Measurements from ENCODE around the gene PFDN2. TPM values are rescaled to one million over a fixed set of nuclear protein-coding genes. Genes with fewer than 3 reads are reported as not detected.

PFDN2 gene, protein sequence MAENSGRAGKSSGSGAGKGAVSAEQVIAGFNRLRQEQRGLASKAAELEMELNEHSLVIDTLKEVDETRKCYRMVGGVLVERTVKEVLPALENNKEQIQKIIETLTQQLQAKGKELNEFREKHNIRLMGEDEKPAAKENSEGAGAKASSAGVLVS
- total RNA-seq (2014; rRNA removed; shearing (Covaris generic)) = 186 and 200 TPM in 2 replicates
- polyA plus RNA-seq (2014; cell fraction: nucleus; rRNA removed) = 95.4 and 177 TPM in 2 replicates

DNA sequence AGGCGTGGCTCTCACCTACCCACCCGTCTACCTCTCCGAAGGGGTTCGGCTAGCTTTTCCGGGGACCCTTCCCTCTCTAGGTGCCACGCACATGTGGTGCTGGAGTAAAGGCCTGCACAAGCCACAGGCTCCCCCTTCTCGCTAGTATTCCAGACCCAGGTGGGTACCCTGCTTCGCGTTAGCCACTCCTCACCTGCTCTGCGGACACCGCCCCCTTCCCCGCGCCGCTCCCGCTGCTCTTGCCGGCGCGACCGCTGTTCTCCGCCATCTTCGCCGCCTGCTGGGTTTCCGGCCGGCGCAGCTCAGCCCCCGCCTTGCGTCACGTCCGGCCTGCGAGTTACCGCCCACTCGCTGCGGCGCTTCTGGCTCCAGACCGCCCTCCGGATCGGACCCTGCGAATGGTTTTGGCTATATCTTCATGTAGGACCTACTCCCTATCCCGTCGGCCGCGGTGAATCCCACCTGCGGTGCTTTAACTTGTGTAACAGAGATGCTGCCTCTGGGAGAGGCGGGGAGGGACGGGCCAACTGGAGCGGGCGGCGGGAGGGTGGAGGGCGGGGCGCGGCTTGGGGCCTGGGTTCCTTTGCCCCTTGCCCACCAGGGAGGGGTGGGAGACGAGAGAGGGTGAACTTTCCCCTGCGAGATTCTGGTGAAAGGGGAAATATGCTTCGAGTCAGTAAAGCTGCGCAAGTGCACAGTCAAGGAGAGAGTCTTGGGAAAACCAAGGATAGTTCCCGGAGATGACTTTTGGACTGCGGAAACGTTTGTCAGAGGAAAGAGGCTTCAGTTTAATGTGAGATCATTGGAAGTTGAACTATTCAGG, at the start of gene PFDN2, which contains the start of gene NIT1:
Gene PFDN2 (minus strand): TSS at position 279 of the 823 bp plus-strand sequence. CDS start 11 bp downstream, at position 268.
Gene NIT1 (plus strand): TSS at position 347 of the 823 bp plus-strand sequence. CDS start 72 bp downstream, at position 419.
- peak; percentile 83 for DNase-seq (ENCODE audit: extremely low read depth, low read depth)

DNA sequence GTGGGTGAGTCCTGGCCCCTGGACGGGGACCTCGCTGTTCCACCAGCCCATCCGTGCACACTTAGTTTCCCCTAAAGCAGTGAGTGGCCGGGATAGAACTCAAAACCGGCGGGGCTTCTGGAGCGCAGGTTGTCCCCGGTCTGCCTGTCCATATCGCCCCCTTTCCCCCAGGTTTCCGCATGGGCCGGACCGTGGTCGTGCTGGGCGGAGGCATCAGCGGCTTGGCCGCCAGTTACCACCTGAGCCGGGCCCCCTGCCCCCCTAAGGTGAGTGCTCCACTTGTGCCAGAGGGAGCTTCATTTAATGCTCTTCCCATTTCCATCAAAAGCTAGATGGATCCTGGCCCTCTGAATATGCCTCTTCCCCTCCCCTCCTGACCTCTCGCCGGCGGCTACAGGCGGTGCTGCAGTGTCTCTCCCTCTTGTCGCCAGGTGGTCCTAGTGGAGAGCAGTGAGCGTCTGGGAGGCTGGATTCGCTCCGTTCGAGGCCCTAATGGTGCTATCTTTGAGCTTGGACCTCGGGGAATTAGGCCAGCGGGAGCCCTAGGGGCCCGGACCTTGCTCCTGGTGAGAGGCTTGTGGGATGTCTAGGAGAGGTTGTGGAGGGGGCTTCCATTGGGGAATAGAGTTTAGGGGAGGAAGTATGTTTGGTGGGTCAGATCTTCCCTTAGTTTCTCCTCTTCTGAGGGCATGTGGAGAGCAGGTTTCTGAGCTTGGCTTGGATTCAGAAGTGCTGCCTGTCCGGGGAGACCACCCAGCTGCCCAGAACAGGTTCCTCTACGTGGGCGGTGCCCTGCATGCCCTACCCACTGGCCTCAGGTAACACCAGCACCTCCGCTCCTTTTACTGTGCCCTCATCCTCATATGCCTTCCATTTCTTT, 49.1 kb upstream of the PFDN2 start:
- no peak for DNase-seq (ENCODE audit: extremely low read depth, low read depth)

DNA sequence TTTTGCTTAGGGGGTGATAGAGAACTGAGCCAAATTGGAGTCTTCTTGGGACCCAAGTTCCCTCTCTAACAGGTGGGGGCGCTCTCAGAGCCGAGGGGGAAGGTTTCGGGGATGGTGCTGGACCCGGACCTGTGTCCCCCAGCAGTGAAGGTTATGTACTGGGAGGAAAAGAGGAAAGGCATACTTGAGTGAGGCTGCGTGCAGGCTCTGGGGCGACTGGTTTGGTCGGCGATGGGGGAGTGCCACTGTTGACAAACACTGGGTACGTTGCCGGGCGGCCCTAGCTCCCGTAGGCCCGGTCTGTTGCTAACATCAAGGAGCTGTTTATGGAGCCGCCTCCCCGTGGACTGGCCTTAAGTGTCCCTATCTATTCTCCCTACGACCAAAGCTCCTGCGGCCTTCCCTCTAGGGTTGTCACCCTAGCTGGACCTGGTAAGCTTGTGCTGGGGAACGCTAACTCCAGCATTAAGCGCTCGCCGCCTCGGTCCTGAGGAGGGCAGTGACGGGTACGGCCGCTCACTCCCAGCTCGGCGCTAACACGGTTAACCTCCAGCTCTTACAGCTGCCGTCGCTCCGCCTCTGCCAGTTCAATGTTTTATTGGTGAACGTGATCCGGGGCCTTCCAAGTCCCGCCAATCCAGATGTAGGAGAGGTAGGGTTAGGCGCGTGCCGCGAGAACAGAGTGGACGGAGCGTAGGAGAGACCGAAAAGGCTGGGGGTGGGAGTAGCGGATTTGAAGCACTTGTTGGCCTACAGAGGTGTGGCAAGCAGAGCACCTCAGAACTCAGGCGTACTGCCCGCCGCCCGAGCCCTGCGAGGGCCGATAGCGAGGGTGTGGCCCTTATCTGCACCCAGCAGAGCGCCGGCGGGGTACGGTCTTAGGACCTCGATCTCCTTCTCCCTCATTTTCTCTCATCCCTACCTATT, 48.2 kb upstream of the PFDN2 start, which contains the start of gene PPOX:
Gene PPOX (plus strand): TSS at position 685 of the 927 bp plus-strand sequence. CDS start 422 bp downstream, outside the sequence.
- peak; percentile 99 for DNase-seq (ENCODE audit: extremely low read depth, low read depth)

DNA sequence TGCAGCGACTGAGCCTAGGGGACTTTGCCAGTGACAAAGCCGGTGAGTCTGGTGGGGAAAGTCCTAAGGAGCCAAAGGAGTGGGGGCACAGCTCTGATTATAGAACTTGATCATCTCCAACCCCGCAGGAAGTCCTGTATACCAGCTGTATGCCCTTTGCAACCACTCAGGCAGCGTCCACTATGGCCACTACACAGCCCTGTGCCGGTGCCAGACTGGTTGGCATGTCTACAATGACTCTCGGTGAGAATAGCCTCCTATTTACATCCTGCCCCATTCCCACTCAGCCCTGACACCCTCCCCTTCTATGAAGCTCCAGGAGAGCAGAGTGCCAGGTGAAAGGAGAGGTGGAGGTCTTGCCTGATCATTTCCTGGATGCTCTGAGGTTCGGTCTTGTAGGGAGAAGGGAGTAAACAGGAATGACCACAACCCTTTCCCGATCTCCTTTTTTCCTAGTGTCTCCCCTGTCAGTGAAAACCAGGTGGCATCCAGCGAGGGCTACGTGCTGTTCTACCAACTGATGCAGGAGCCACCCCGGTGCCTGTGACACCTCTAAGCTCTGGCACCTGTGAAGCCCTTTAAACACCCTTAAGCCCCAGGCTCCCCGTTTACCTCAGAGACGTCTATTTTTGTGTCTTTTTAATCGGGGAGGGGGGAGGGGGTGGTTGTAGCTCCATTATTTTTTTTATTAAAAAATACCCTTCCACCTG, 47.2 kb upstream of the PFDN2 start:
- no peak for DNase-seq (ENCODE audit: extremely low read depth, low read depth)

DNA sequence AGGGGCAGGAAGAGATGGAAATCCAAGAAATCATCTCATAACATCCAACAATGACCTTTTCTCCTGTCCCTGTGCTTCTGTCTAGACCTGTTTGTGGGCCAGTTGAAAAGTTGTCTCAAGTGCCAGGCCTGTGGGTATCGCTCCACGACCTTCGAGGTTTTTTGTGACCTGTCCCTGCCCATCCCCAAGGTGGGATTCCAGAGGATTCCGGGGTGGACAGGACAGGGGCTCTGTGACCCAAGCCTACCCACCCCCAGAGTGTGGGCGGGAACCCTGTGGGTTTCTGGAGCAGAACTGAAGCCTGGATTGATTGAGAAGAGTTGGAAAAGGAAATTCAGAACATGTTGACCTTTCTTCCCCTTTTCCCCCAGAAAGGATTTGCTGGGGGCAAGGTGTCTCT, 46.0 kb upstream of the PFDN2 start:
- DNase-seq (ENCODE audit: extremely low read depth, low read depth) = no peak

DNA sequence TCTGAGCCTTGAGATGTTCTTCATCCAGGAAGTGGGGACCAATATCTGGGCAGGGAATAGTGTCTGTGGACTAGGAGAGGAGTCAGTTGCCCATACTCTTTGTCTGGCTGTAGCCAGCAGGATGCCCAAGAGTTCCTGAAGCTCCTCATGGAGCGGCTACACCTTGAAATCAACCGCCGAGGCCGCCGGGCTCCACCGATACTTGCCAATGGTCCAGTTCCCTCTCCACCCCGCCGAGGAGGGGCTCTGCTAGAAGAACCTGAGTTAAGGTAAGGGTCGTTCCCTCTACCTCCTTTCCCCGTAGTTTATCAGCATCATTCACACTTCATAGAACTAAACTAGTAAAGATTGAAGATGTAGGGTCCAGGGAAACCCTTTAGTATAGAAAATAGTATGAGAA, 45.0 kb upstream of the PFDN2 start:
- no peak for DNase-seq (ENCODE audit: extremely low read depth, low read depth)

DNA sequence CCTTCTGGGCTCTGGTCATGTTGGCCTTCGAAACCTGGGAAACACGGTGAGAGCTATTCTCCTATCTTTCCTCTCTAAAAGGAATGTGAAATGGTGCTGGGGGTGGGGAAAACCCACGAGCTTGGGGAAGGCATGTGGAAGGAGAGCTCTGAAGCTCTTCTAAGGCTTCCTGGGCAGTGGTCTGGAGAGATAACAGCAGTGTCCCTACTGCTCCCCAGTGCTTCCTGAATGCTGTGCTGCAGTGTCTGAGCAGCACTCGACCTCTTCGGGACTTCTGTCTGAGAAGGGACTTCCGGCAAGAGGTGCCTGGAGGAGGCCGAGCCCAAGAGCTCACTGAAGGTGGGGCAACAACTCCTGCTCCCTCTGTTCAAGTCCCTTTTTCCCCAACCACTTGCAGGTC, 44.2 kb upstream of the PFDN2 start:
- no peak for DNase-seq (ENCODE audit: extremely low read depth, low read depth)

DNA sequence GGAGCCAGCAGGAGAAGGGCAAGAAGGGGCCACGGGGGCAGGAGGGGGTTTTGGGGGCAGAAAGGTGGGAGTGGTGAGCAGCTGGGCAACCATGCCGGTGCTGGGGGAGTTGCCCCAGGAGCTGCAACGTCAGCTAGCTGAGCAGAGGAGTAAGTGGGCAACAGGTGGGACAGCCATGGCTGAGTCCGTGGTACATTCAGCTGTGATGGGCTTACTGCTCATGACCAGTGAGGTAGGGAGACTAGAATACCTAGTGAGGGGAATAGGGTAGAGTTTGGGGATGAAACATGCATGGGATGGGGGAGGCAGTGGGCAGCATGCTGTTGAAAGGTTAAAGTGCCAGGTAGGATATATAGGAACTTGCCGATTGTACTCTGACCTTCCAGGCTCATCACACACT, 43.8 kb upstream of the PFDN2 start:
- DNase-seq (ENCODE audit: extremely low read depth, low read depth) = no peak

DNA sequence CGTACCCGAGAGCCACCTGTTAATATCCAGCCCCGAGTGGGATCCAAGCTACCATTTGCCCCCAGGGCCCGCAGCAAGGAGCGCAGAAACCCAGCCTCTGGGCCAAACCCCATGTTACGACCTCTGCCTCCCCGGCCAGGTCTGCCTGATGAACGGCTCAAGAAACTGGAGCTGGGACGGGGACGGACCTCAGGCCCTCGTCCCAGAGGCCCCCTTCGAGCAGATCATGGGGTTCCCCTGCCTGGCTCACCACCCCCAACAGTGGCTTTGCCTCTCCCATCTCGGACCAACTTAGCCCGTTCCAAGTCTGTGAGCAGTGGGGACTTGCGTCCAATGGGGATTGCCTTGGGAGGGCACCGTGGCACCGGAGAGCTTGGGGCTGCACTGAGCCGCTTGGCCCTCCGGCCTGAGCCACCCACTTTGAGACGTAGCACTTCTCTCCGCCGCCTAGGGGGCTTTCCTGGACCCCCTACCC, 42.9 kb upstream of the PFDN2 start:
- DNase-seq (ENCODE audit: extremely low read depth, low read depth) = no peak

DNA sequence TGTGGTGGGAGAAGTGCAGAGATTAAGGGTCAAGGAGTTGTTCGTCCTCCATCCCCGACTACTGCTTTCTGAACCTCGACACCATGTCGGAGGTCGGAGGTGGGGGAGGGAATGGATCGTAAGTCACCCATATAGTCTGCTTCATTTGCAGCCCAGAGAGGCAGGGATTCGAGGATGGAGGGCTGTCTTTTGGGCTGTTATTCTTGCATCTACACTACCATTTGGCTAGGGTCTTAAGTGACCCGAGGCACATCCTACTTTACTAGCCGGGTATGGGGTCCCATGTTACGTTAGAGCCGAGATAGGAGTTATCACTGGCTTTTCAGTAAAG, 42.0 kb upstream of the PFDN2 start:
- no peak for DNase-seq (ENCODE audit: extremely low read depth, low read depth)

DNA sequence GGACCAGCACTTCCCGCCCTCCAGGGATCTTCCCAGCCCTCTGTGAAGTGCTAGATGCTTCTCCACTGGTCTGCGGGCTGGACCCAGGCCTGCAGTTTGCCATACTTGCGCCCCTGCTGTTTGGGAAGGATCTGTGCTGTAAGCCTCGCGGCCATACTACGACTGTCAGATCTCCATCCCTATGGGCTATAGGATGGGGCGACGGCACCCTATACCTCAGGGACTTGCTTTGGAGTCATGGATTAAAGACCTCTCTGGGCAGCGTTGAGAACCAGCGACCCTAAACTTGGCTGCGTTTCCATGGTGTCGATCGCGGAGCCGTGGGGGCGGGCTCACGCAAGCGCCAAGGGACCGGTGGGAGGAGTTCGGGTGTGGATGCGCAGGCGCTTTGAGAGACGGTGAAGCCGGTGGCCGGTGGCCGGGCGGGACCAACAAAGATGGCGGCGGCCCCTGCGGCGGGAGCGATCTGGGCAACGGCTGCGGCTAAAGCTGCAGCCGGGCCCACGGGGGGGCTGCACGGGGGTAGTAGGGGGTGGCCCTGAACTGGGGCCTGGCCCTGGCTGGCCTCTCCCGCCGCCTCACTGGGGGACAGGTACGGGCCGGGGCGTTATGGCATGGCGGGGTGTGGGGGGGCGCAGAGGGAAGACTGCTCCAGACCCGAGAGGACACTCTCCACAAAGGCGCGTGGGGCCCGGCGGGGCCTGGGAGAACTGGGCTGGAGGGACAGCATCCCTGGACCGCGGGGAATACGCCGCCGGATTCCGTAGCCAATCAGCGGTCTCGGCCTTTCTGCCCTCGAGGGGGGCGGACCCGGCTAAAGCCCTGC, 41.5 kb upstream of the PFDN2 start, which contains the start of gene USP21:
Gene USP21 (plus strand): TSS at position 414 of the 826 bp plus-strand sequence. CDS start 1,141 bp downstream, outside the sequence.
- DNase-seq (ENCODE audit: extremely low read depth, low read depth) = peak; percentile 93

DNA sequence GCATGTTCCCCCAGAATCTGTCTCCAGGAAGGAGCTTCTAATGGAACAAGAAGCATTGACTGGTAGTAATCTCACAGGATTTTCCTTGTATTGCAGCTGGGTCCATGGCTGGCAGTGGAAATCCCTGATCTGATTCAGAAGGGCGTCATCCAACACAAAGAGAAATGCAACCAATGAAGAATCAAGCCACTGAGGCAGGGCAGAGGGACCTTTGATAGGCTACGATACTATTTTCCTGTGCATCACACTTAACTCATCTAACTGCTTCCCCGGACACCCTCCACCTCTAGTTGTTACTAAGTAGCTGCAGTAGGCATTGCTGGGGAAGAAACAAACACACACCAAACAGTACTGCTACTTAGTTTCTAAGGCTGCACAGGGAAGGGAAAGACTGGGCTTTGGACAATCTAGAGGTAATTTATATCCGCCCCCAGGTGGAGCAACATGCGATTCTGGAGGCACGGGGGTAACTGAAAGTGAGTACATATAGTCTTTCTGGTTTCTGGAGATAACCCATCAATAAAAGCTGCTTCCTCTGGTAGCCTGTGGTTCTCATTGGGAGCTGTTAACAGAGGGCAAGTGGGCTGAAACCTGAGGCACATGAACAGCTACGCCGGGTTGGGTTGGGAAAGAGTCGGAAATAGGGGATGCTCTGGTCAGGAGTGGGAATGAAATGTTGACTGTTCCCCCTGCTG, 40.6 kb upstream of the PFDN2 start:
- DNase-seq (ENCODE audit: extremely low read depth, low read depth) = no peak

DNA sequence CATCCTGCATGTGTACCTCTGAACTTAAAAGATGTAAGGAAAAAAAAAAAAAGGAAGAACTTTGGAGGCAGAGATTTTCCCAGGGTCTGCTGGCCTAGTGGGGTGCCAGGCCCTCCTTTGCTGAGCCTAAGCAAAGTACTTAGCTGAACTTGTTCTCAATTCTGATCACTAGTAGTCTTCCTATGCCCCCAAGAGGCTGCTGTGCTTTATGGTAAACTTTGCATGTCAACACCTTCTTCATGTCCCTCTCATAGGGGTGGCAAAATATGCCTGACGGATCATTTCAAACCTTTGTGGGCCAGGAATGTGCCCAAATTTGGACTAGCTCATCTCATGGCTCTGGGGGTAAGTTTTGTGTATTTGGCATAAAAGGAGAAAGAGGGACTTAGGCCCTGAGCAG, 40.0 kb upstream of the PFDN2 start:
- no peak for DNase-seq (ENCODE audit: extremely low read depth, low read depth)

DNA sequence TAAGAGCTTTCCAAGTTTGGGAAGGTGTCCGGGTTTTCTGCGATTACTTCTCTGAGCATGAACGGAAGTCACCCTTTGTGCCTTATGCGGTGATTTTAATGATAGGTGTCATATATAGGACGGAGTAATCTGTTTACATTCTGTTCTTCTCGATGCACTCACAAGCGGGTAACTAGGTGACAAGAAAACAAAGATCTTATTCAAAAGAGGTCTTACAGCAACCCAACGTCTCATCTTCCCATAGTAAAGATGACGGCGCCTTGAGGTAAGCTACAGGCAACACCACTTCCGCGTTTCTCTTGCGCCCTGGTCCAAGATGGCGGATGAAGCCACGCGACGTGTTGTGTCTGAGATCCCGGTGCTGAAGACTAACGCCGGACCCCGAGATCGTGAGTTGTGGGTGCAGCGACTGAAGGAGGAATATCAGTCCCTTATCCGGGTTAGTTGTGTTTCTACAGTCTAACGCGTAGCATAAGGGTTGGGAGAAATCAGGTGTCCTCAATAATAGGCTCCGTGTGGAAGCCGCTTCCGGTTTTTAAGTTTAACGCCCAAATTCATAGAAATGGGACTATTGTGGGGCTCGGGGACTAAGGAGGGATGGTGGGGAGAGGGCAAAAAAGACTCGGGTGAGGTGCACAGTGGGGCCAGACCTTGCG, 36.0 kb upstream of the PFDN2 start, which contains the start of gene UFC1:
Gene UFC1 (plus strand): TSS at position 297 of the 656 bp plus-strand sequence. CDS start 20 bp downstream, at position 317.
- peak; percentile 91 for DNase-seq (ENCODE audit: extremely low read depth, low read depth)

DNA sequence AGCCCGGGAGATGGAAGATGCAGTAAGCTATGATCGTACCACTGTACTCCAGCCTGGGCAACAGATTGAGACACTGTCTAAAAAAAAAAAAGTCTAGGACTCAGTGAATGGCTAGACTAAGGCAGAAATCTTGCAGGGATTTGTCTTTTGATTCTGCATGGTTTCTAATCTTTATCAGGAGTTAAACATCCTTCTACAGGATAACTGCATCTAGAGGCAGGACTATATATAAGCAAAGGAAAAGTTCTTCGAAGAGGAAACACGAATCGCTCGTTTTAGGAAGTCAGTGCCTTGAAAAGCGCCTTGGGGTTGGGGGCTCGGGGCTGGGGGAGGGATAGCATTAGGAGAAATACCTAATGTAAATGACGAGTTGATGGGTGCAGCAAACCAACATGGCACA, 35.3 kb upstream of the PFDN2 start:
- no peak for DNase-seq (ENCODE audit: extremely low read depth, low read depth)

DNA sequence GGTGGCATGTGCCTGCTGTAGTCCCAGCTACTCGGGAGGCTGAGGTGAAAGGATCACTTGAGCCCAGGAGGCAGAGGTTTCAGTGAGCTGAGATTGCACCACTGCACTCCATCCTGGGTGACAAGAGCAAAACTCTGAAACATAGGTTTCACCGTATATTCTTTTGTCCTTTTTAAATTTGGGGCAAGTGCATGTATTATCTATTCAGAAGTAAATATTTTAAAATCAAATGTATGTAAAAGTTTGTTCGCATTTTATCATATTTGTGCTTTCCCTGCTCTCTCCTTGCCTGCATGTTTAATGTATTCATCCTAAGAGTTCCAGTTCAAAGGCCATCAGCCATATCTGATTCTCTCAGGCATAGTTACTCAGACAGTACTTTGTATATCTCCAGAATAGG, 28.0 kb upstream of the PFDN2 start:
- DNase-seq (ENCODE audit: extremely low read depth, low read depth) = no peak
